Panc1 (cell line): Measurements from ENCODE around the gene MON1B. TPM values are rescaled to one million over a fixed set of nuclear protein-coding genes. Genes with fewer than 3 reads are reported as not detected.

Source experiments
- ATAC-seq: fragments of 200-7000 bp; cut with Tn5 transposase; 2 replicates; pipeline ENCODE4 v1.9.1; 2020; ENCODE audit warnings: mild to moderate bottlenecking, moderate library complexity
- BruUV-seq: library from RNA; stranded (reverse); fragments of 400-500 nt; replicated peaks from 2 replicates; lab custom pipeline; 2021; lab: Mats Ljungman, UMichigan
- CTCF ChIA-PET: fragments of 300-600 bp; sonication (Branson Sonifier 250); formaldehyde crosslinking; loops from one replicate; lab custom pipeline; 2022; ENCODE audit warnings: antibody characterized with exemption; lab: Charles Lee
- POLR2A ChIA-PET: fragments of 300-600 bp; sonication (Branson Sonifier 250); formaldehyde crosslinking; loops from one replicate; lab custom pipeline; 2022; ENCODE audit warnings: antibody characterized with exemption; lab: Charles Lee
- DNase-seq: peaks from one replicate; pipeline ENCODE4 v3.0.0-alpha.2; 2010; ENCODE audit warnings: low read depth, low spot score
- H3K27ac ChIP-seq: 2 replicates; pipeline ENCODE4 v1.5.1; 2011; ENCODE audit warnings: mild to moderate bottlenecking, low read length, inconsistent platforms
- H3K27me3 ChIP-seq: fragments of 200-500 bp; sonication (Bioruptor generic); 2 replicates; pipeline ENCODE4 v1.6.0; 2014; ENCODE audit warnings: low read length, inconsistent platforms; ENCODE audit not compliant: control insufficient read depth, insufficient read depth
- H3K36me3 ChIP-seq: fragments of 200-500 bp; sonication (Bioruptor generic); 2 replicates; pipeline ENCODE4 v1.5.1; 2014; ENCODE audit warnings: inconsistent platforms, mild to moderate bottlenecking, low read length, moderate library complexity; ENCODE audit not compliant: control insufficient read depth, insufficient read depth
- H3K4me1 ChIP-seq: 2 replicates; pipeline ENCODE4 v1.5.1; 2011; ENCODE audit warnings: inconsistent platforms, mild to moderate bottlenecking, low read length, moderate library complexity; ENCODE audit not compliant: control insufficient read depth, insufficient read depth
- H3K4me3 ChIP-seq, 2 experiments: 2 replicates each; pipeline ENCODE4 v1.5.1; 2011 to 2012; ENCODE audit warnings: low read depth in 2 of 2, low read length in 2 of 2, mild to moderate bottlenecking in 2 of 2, inconsistent platforms in 1 of 2, moderate library complexity in 1 of 2
- H3K9me3 ChIP-seq: fragments of 200-500 bp; sonication (Bioruptor generic); 2 replicates; pipeline ENCODE4 v1.5.1; 2014; ENCODE audit warnings: low read depth, mild to moderate bottlenecking, inconsistent platforms, low read length, moderate library complexity; ENCODE audit not compliant: control insufficient read depth, insufficient read depth
- POLR2AphosphoS5 ChIP-seq: IDR thresholded peaks from 2 replicates; pipeline ENCODE4 v1.6.1; 2012; ENCODE audit warnings: mild to moderate bottlenecking, low read depth, low read length, moderate library complexity
- SIN3A ChIP-seq: IDR thresholded peaks from 2 replicates; pipeline ENCODE4 v1.6.1; 2012; ENCODE audit warnings: low read depth, mild to moderate bottlenecking, low read length, moderate library complexity, borderline replicate concordance; ENCODE audit not compliant: insufficient read depth
- TCF7L2 ChIP-seq: IDR thresholded peaks from 2 replicates; pipeline ENCODE4 v1.6.1; 2011; ENCODE audit warnings: mild to moderate bottlenecking, low read depth, low read length, inconsistent platforms
- in situ Hi-C: cut with HindIII; loops from 2 replicates; pipeline ENCODE4 v1.10.0; 2016; ENCODE audit warnings: low sequenced_read_pairs, low pct_unique_long_range_greater_than_20kb
- intact Hi-C: fragments of 100-400 bp; cut with micrococcal nuclease; formaldehyde crosslinking; loops from one replicate; pipeline ENCODE4 v1.10.0; 2022; ENCODE audit not compliant: unreplicated experiment
- total RNA-seq: library from RNA; stranded (reverse); gene quantifications from one replicate; pipeline ENCODE4 v1.2.1, GENCODE V29; 2021; ENCODE audit not compliant: unreplicated experiment
- TF ChIP-seq, protein P1 (sequence below): fragments of 450-650 bp; IDR thresholded peaks from 2 replicates; pipeline ENCODE4 v1.5.1; 2017; ENCODE audit warnings: mild to moderate bottlenecking
- TF ChIP-seq, protein P2 (sequence below), 2 experiments: IDR thresholded peaks; 2 replicates each; pipeline ENCODE4 v1.6.1; 2011 to 2012; ENCODE audit warnings: low read depth in 2 of 2, control low read depth in 1 of 2, low read length in 1 of 2, mild to moderate bottlenecking in 1 of 2, moderate library complexity in 1 of 2; ENCODE audit not compliant: insufficient read depth in 1 of 2

Gene MON1B
- total RNA-seq, 1 experiment from 2014 or later: 62.9 TPM

DNA sequence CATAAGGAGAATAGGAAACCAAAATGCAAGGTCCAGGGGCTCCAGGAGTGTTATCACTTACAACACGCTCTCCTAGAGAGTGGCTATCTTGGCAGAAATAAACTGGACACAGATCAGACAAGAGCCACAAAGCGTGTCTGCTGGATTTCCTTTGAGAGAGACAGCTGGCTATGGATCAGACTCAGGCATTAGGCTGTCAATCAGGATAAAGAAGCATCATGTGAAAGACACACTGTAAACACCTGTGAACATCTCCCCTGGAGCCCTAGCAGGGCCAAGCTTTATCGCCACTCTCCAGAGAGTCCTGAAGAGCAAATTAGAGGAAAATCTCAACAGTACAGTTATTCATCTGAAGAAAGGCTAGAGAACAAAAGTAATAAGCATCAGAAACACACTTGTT is 34.2 kb downstream of the MON1B start:
- in situ Hi-C loops (no loop called here), intact Hi-C loops (no loop called here)
- Histone ChIP-seq H3K4me1 (peaks cover 11% of the 10 kb centered on the region), H3K4me3 (no peak overlapping the region), H3K27ac (no peak overlapping the region; the same call in 1 of the 2 replicates), H3K36me3 (no peaks in the 10 kb centered on the region), H3K9me3 (no peaks in the 10 kb centered on the region), H3K27me3 (no peaks in the 10 kb centered on the region)
- no peak for TF ChIP-seq POLR2AphosphoS5
- ChIA-PET POLR2A (no interaction called here), CTCF (no interaction called here)
- no TSS peak for BruUV-seq
- DNase-seq (no peak), ATAC-seq (no peak)

DNA sequence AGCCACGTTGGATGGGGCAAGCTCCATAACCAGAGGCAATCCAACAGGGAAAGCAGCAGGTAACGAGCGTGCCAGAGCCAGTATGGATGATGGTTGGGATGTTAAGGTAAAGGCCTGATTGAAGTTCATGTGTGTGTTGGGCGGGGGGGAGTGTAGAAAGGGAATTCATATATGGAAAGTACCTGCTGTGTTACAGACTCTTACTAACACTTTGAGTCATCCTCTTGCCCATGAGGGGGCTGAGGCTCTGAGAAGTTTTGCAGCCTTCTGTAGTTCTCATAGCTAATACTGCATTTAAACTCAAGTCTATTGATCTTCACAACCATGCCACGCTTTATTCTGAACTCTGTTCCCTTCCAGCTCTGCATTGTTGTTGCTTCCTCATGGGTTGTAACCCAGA is 36.8 kb downstream of the MON1B start:
- H3K9me3 ChIP-seq: no peaks in the 10 kb centered on the region
- TF ChIP-seq, protein P1, sequence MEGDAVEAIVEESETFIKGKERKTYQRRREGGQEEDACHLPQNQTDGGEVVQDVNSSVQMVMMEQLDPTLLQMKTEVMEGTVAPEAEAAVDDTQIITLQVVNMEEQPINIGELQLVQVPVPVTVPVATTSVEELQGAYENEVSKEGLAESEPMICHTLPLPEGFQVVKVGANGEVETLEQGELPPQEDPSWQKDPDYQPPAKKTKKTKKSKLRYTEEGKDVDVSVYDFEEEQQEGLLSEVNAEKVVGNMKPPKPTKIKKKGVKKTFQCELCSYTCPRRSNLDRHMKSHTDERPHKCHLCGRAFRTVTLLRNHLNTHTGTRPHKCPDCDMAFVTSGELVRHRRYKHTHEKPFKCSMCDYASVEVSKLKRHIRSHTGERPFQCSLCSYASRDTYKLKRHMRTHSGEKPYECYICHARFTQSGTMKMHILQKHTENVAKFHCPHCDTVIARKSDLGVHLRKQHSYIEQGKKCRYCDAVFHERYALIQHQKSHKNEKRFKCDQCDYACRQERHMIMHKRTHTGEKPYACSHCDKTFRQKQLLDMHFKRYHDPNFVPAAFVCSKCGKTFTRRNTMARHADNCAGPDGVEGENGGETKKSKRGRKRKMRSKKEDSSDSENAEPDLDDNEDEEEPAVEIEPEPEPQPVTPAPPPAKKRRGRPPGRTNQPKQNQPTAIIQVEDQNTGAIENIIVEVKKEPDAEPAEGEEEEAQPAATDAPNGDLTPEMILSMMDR: no peak
- TF ChIP-seq TCF7L2 (no peak), SIN3A (no peak), POLR2AphosphoS5 (no peak)
- TF ChIP-seq, protein P2, sequence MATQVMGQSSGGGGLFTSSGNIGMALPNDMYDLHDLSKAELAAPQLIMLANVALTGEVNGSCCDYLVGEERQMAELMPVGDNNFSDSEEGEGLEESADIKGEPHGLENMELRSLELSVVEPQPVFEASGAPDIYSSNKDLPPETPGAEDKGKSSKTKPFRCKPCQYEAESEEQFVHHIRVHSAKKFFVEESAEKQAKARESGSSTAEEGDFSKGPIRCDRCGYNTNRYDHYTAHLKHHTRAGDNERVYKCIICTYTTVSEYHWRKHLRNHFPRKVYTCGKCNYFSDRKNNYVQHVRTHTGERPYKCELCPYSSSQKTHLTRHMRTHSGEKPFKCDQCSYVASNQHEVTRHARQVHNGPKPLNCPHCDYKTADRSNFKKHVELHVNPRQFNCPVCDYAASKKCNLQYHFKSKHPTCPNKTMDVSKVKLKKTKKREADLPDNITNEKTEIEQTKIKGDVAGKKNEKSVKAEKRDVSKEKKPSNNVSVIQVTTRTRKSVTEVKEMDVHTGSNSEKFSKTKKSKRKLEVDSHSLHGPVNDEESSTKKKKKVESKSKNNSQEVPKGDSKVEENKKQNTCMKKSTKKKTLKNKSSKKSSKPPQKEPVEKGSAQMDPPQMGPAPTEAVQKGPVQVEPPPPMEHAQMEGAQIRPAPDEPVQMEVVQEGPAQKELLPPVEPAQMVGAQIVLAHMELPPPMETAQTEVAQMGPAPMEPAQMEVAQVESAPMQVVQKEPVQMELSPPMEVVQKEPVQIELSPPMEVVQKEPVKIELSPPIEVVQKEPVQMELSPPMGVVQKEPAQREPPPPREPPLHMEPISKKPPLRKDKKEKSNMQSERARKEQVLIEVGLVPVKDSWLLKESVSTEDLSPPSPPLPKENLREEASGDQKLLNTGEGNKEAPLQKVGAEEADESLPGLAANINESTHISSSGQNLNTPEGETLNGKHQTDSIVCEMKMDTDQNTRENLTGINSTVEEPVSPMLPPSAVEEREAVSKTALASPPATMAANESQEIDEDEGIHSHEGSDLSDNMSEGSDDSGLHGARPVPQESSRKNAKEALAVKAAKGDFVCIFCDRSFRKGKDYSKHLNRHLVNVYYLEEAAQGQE (IDR thresholded peaks at IDR 0.05; ENCODE audit: insufficient read depth in 1 of 2, low read depth in 2 of 2, low read length in 1 of 2): no peak
- ATAC-seq: no peak
- no peak overlapping the region for H3K27ac ChIP-seq
- ChIA-PET POLR2A (no interaction called here), CTCF (interaction anchor here (0.6 kb wide), 1 partner anchor 380 kb away, joined by 3 read pairs; no protein-coding TSS in a partner anchor)
- BruUV-seq: no TSS peak
- in situ Hi-C loops: no loop called here
- DNase-seq: no peak
- no peak overlapping the region for H3K4me3 ChIP-seq
- H3K4me1 ChIP-seq: peaks cover 9% of the 10 kb centered on the region
- no peaks in the 10 kb centered on the region for H3K27me3 ChIP-seq
- intact Hi-C loops: no loop called here
- H3K36me3 ChIP-seq: no peaks in the 10 kb centered on the region

DNA sequence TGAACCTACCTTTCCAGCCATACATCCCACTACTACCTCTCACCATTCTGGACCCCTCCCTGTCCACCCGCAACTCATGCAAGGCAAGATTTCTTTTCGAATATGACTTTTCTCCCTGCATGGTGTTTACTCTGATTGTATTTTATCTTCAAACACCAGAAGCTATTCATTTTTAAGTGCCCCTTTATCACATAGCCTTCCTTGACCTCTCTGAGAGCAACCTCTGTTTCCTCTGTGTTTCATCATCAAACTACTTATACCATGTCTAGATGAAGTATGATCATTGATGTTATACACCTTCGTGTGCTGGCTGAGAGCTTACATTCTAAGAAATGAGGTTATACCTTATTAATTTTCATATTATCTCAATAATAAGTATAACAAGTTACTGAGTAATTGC is 40.1 kb downstream of the MON1B start:
- Histone ChIP-seq H3K4me1 (peaks cover 10% of the 10 kb centered on the region), H3K27ac (no peak overlapping the region), H3K9me3 (no peaks in the 10 kb centered on the region), H3K4me3 (no peak overlapping the region), H3K27me3 (no peaks in the 10 kb centered on the region), H3K36me3 (no peaks in the 10 kb centered on the region)
- POLR2A ChIA-PET: no interaction called here
- ATAC-seq: no peak
- TF ChIP-seq TCF7L2 (no peak), POLR2AphosphoS5 (no peak), SIN3A (no peak)
- TF ChIP-seq, protein P2 (IDR thresholded peaks at IDR 0.05; ENCODE audit: insufficient read depth in 1 of 2, low read depth in 2 of 2, low read length in 1 of 2): no peak
- TF ChIP-seq, protein P1: no peak
- DNase-seq: no peak
- CTCF ChIA-PET: no interaction called here
- BruUV-seq: no TSS peak
- in situ Hi-C loops (no loop called here), intact Hi-C loops (loop anchor here (10.0 kb wide), 1 partner anchor 744 kb away; no protein-coding TSS in a partner anchor)
